HepG2 (cell line): ENCODE measurements around the gene EDN2.

Source experiments
- ADNP ChIP-seq: sonication (generic); formaldehyde crosslinking; IDR thresholded peaks from 2 replicates; pipeline ENCODE4 v1.4.0; 2020; ENCODE audit warnings: missing genetic modification reagents
- CAMTA2 ChIP-seq: sonication (generic); formaldehyde crosslinking; IDR thresholded peaks from 2 replicates; pipeline ENCODE4 v1.4.0; 2020; ENCODE audit warnings: mild to moderate bottlenecking, missing genetic modification reagents, borderline replicate concordance
- CTCF ChIP-seq: sonication (generic); formaldehyde crosslinking; IDR thresholded peaks from 2 replicates; pipeline ENCODE4 v1.5.0; 2020; ENCODE audit warnings: mild to moderate bottlenecking, missing genetic modification reagents, moderate library complexity
- DNMT1 ChIP-seq: sonication (generic); formaldehyde crosslinking; IDR thresholded peaks from 2 replicates; pipeline ENCODE4 v1.5.1; 2020; ENCODE audit warnings: mild to moderate bottlenecking, missing genetic modification reagents
- MZF1 ChIP-seq: sonication (generic); formaldehyde crosslinking; IDR thresholded peaks from 2 replicates; pipeline ENCODE4 v1.8.1; 2023; ENCODE audit warnings: mild to moderate bottlenecking, missing genetic modification reagents, borderline replicate concordance
- NR3C1 ChIP-seq: sonication (generic); formaldehyde crosslinking; IDR thresholded peaks from 2 replicates; pipeline ENCODE4 v1.4.0; 2020; ENCODE audit warnings: missing genetic modification reagents
- POLR2A ChIP-seq, 2 experiments: IDR thresholded peaks; 2 replicates each; pipeline ENCODE4 v1.6.1; 2011; ENCODE audit warnings: low read depth in 2 of 2, low read length in 2 of 2, mild to moderate bottlenecking in 1 of 2, moderate library complexity in 1 of 2; ENCODE audit not compliant: insufficient read depth in 1 of 2
- YY1 ChIP-seq: IDR thresholded peaks from 2 replicates; pipeline ENCODE4 v1.6.1; 2011; ENCODE audit warnings: low read length, low read depth, moderate library complexity, mild to moderate bottlenecking; ENCODE audit not compliant: insufficient read depth, insufficient replicate concordance
- TF ChIP-seq, protein P1 (sequence below): sonication (generic); formaldehyde crosslinking; IDR thresholded peaks from 2 replicates; pipeline ENCODE4 v1.4.0; 2020; ENCODE audit warnings: missing genetic modification reagents
- TF ChIP-seq, protein P2 (sequence below): IDR thresholded peaks from 2 replicates; pipeline ENCODE4 v1.6.1; 2012; ENCODE audit warnings: low read length, improper control_type of control experiment
- TF ChIP-seq, protein P3 (sequence below): sonication (generic); formaldehyde crosslinking; IDR thresholded peaks from 2 replicates; pipeline ENCODE4 v1.5.0; 2020; ENCODE audit warnings: missing genetic modification reagents

GRCh38 chr1:41516168-41517061 lies 31.9 kb upstream of the EDN2 start:
- TF ChIP-seq NR3C1 (CRISPR knock-in tag) (no peak), POLR2A (IDR thresholded peaks at IDR 0.05; ENCODE audit: insufficient read depth in 1 of 2, low read depth in 2 of 2, low read length in 2 of 2) (no peak), CTCF (CRISPR knock-in tag) (peak; percentile 89), ADNP (no peak), YY1 (peak; percentile 55), DNMT1 (CRISPR knock-in tag) (no peak), CAMTA2 (no peak), MZF1 (no peak)
- TF ChIP-seq, protein P1, sequence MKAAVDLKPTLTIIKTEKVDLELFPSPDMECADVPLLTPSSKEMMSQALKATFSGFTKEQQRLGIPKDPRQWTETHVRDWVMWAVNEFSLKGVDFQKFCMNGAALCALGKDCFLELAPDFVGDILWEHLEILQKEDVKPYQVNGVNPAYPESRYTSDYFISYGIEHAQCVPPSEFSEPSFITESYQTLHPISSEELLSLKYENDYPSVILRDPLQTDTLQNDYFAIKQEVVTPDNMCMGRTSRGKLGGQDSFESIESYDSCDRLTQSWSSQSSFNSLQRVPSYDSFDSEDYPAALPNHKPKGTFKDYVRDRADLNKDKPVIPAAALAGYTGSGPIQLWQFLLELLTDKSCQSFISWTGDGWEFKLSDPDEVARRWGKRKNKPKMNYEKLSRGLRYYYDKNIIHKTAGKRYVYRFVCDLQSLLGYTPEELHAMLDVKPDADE (CRISPR knock-in tag), result no peak
- TF ChIP-seq, protein P2, sequence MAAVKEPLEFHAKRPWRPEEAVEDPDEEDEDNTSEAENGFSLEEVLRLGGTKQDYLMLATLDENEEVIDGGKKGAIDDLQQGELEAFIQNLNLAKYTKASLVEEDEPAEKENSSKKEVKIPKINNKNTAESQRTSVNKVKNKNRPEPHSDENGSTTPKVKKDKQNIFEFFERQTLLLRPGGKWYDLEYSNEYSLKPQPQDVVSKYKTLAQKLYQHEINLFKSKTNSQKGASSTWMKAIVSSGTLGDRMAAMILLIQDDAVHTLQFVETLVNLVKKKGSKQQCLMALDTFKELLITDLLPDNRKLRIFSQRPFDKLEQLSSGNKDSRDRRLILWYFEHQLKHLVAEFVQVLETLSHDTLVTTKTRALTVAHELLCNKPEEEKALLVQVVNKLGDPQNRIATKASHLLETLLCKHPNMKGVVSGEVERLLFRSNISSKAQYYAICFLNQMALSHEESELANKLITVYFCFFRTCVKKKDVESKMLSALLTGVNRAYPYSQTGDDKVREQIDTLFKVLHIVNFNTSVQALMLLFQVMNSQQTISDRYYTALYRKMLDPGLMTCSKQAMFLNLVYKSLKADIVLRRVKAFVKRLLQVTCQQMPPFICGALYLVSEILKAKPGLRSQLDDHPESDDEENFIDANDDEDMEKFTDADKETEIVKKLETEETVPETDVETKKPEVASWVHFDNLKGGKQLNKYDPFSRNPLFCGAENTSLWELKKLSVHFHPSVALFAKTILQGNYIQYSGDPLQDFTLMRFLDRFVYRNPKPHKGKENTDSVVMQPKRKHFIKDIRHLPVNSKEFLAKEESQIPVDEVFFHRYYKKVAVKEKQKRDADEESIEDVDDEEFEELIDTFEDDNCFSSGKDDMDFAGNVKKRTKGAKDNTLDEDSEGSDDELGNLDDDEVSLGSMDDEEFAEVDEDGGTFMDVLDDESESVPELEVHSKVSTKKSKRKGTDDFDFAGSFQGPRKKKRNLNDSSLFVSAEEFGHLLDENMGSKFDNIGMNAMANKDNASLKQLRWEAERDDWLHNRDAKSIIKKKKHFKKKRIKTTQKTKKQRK, result no peak
- TF ChIP-seq, protein P3, sequence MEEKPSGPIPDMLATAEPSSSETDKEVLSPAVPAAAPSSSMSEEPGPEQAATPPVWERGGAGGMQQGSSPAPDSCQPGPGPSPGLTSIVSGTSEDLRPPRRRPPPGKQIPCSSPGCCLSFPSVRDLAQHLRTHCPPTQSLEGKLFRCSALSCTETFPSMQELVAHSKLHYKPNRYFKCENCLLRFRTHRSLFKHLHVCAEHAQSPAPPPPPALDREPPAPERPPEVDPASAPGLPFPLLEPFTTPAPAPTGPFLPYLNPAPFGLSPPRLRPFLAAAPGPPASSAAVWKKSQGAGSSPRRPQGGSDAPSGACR (CRISPR knock-in tag), result no peak
